ENCODE results near the gene FBXO24. TPM values are rescaled to one million over a fixed set of nuclear protein-coding genes. Genes with fewer than 3 reads are reported as not detected.

Gene FBXO24
- total and polyA plus RNA-seq, 9 of the 15 experiments (the other 6 are each of a cell fraction or from before 2014, with no cell fraction given): 0.17 to 0.95 (median 0.50) TPM

GRCh38 chr7:100588438-100588837, 2.3 kb downstream of the FBXO24 start:
- Histone ChIP-seq H2AFZ (ENCODE audit: low read depth, low read length) (no peak overlapping the region), H3K36me3 (ENCODE audit: control insufficient read depth, insufficient read depth, low read length) (peaks cover 8% of the 10 kb centered on the region; the same call in 1 of the 3 replicates), H3K9me1 (ENCODE audit: control insufficient read depth, insufficient read depth, low read length) (peaks cover 12% of the 10 kb centered on the region), H3K79me2 (ENCODE audit: control insufficient read depth, insufficient read depth, low read length) (peaks cover 24% of the 10 kb centered on the region), H4K20me1 (replicated peaks; ENCODE audit: control insufficient read depth, insufficient read depth, low read length) (peaks cover 18% of the 10 kb centered on the region), H3K4me3 (no peak overlapping the region), H3K9me3 (replicated peaks; ENCODE audit: control insufficient read depth, insufficient read depth, low read depth, low read length) (no peaks in the 10 kb centered on the region), H3K4me2 (ENCODE audit: insufficient read depth, low read length) (no peak overlapping the region), H3K27me3 (ENCODE audit: control insufficient read depth in 2 of 2, insufficient read depth in 2 of 2, low read length in 2 of 2) (no peaks in the 10 kb centered on the region), H3K9ac (ENCODE audit: insufficient read depth in 1 of 2, low read depth in 2 of 2, low read length in 2 of 2) (no peak overlapping the region), H3K27ac (ENCODE audit: extremely low read depth, low read depth, low read length) (no peak overlapping the region), H3K4me1 (replicated peaks in 1 of 2; ENCODE audit: control insufficient read depth in 2 of 2, insufficient read depth in 2 of 2, low read length in 2 of 2) (peaks cover 18 to 49% of the 10 kb centered on the region in 2 experiments)
- ChIA-PET CTCF (ENCODE audit: low intra/inter-chr PET ratio) (interaction anchor here (0.6 to 1.1 kb wide), 3 partner anchors 24 to 120 kb away, joined by 4 to 5 read pairs (median 4); no protein-coding TSS in a partner anchor), POLR2A (interaction anchor here (0.5 to 1.2 kb wide), 10 partner anchors 14 to 625 kb away, joined by 3 to 5 read pairs (median 3); partner anchors contain the start of genes AGFG2, MOSPD3, PCOLCE and TSC22D4)
- ATAC-seq: no peak
- BruUV-seq (replicated peaks): no TSS peak
- WGBS (ENCODE audit: insufficient coverage, low coverage, missing lambda C conversion rate): 6% methylated on average over 1 of the region's 1 CpG
- peak; percentile 50 to 70 (median 62) for DNase-seq (ENCODE audit: extremely low read depth in 1 of 4, low spot score in 3 of 4)
- in situ Hi-C loops (cut with MboI) (no loop called here), intact Hi-C loops (cut with micrococcal nuclease) (no loop called here)
- peak; percentile 77 for FAIRE-seq
- TF ChIP-seq BRD4 (IDR thresholded peaks at IDR 0.05): no peak
- no peak for TF ChIP-seq FOXJ3 (CRISPR knock-in tag; IDR thresholded peaks at IDR 0.05)
- no peak for TF ChIP-seq SAP30 (IDR thresholded peaks at IDR 0.05; ENCODE audit: borderline replicate concordance, insufficient read depth, low read depth, low read length, poor library complexity, severe bottlenecking)
- no peak for TF ChIP-seq RBFOX2 (IDR thresholded peaks at IDR 0.05; ENCODE audit: low read depth, low read length)
- no peak for TF ChIP-seq ZNF717 (CRISPR knock-in tag; IDR thresholded peaks at IDR 0.05)
- peak; percentile 49 to 63 for TF ChIP-seq RAD21 (CRISPR knock-in tag; conservative IDR thresholded peaks at IDR 0.05 in 1 of 2, IDR thresholded peaks at IDR 0.05 in 1 of 2)
- TF ChIP-seq REST (IDR thresholded peaks at IDR 0.05; ENCODE audit: borderline replicate concordance): peak; percentile 34; the same call in 1 of the 2 replicates
- no peak for TF ChIP-seq REST (CRISPR knock-in tag; IDR thresholded peaks at IDR 0.05; ENCODE audit: low read depth)
- TF ChIP-seq ZNF277 (CRISPR knock-in tag; IDR thresholded peaks at IDR 0.05; ENCODE audit: borderline replicate concordance): no peak
- no peak for TF ChIP-seq ZSCAN32 (CRISPR knock-in tag; IDR thresholded peaks at IDR 0.05)
- TF ChIP-seq CBFA2T2 (conservative IDR thresholded peaks at IDR 0.05): no peak
- peak; percentile 93 for TF ChIP-seq ZNF764 (CRISPR knock-in tag; IDR thresholded peaks at IDR 0.05; ENCODE audit: low read depth)
- no peak for TF ChIP-seq KDM4B (IDR thresholded peaks at IDR 0.05; ENCODE audit: borderline replicate concordance in 2 of 2, low read depth in 1 of 2)
- TF ChIP-seq ZNF561 (CRISPR knock-in tag; conservative IDR thresholded peaks at IDR 0.05): no peak
